Brain microvascular endothelial cell (primary cell): Measurements from ENCODE around the gene MBD2.

ENCODE experiments used
- DNase-seq: peaks from one replicate; pipeline ENCODE4 v3.0.0-alpha.2; 2020
- H3K27ac ChIP-seq: fragments of 250-450 bp; sonication (Bioruptor Pico); 2 replicates; pipeline ENCODE4 v1.5.1; 2020; ENCODE audit warnings: mild to moderate bottlenecking, moderate library complexity
- H3K27me3 ChIP-seq: fragments of 250-450 bp; sonication (Bioruptor Pico); replicated peaks from 2 replicates; pipeline ENCODE4 v1.5.1; 2020; ENCODE audit warnings: mild to moderate bottlenecking
- H3K36me3 ChIP-seq: fragments of 250-450 bp; sonication (Bioruptor Pico); replicated peaks from 2 replicates; pipeline ENCODE4 v1.5.1; 2020; ENCODE audit warnings: mild to moderate bottlenecking
- H3K4me3 ChIP-seq: 2 replicates; pipeline ENCODE4 v1.5.1; 2011; ENCODE audit warnings: low read depth, mild to moderate bottlenecking, control low read depth, low read length, moderate library complexity
- in situ Hi-C: cut with HindIII; loops from 2 replicates; pipeline ENCODE4 v1.10.0; 2017; ENCODE audit warnings: low sequenced_read_pairs, low pct_ligation_motif_present
- TF ChIP-seq, protein P1 (sequence below): IDR thresholded peaks from 2 replicates; pipeline ENCODE4 v1.5.1; 2011; ENCODE audit warnings: low read depth, mild to moderate bottlenecking, moderate library complexity, low read length, control low read depth, inconsistent platforms; ENCODE audit errors: missing control alignments

Gene MBD2

DNA sequence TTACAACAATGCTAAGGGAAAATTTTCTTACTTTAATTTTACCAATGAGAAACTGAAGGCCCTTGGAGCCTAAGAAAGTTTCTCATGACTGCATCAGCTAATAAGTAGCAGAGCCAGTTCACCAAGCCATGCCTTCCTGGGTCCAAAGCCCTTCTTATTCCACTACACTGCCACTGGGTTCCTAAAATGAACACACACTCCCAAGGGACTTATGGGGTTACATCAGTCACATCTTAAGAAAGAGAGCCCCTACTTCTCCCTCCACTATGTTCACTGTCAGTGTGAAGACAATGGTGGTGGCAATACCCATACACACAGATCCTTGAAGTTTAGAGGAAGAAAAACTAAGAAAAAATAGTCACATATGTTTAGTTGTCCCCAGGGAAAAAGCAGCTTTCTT lies 20.6 kb downstream of the MBD2 start:
- TF ChIP-seq, protein P1, sequence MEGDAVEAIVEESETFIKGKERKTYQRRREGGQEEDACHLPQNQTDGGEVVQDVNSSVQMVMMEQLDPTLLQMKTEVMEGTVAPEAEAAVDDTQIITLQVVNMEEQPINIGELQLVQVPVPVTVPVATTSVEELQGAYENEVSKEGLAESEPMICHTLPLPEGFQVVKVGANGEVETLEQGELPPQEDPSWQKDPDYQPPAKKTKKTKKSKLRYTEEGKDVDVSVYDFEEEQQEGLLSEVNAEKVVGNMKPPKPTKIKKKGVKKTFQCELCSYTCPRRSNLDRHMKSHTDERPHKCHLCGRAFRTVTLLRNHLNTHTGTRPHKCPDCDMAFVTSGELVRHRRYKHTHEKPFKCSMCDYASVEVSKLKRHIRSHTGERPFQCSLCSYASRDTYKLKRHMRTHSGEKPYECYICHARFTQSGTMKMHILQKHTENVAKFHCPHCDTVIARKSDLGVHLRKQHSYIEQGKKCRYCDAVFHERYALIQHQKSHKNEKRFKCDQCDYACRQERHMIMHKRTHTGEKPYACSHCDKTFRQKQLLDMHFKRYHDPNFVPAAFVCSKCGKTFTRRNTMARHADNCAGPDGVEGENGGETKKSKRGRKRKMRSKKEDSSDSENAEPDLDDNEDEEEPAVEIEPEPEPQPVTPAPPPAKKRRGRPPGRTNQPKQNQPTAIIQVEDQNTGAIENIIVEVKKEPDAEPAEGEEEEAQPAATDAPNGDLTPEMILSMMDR: no peak
- Histone ChIP-seq H3K36me3 (peaks cover 5% of the 10 kb centered on the region), H3K27me3 (no peaks in the 10 kb centered on the region), H3K4me3 (no peak overlapping the region), H3K27ac (no peak overlapping the region)
- DNase-seq: no peak
- in situ Hi-C loops: no loop called here

DNA sequence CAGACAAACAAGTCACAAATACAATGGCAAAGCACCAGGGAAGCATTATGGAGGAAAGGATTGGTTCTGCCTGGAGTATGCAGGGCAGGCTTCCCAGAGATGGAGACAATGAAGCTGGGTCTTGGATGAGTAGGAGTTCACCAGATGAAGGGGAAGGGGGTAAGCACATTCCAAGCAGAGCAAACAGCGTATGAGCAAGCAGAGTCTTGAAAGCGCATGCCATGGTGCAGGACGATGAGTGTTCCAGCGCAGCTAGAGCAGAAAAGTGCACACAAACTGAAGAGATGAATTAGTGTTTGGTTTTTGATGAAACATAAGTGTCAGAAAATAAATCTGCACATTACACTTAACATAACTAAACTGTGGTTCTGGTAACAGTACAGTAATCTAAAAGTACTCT lies 21.6 kb downstream of the MBD2 start:
- DNase-seq: no peak

DNA sequence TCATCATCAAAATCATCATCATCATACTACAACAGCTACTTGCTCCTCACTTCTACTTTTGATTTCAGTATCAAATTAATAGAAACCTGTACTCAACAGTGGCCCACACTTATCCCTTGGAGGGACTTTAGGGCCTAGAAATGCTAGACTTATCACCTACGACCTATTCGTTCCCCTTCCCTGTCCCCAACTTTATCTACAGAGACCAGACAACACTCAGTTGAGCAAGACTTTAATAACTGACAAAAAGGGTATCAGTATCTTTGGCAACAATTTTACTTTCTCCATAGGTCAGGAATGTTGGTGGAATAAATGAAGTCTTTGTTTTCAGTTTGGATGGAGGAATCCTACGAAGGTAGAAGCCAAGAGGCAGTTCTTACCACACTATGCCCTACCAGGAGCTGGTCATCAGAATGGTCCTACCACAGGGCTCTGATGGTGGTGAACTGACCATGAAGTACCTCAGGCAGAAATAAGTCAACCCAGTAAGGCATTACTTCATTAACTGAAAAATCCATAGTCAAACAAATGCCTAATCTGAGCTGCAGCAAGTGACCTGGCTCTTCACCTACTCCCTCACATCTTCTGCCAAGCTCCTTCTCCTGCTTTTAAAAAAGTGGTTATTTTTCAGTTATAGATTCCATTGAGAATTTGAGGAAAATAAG lies 26.6 kb downstream of the MBD2 start:
- in situ Hi-C loops: no loop called here
- Histone ChIP-seq H3K4me3 (no peak overlapping the region), H3K36me3 (peaks cover 4% of the 10 kb centered on the region), H3K27ac (no peak overlapping the region), H3K27me3 (no peaks in the 10 kb centered on the region)
- TF ChIP-seq, protein P1: no peak
- no peak for DNase-seq

More for the DNA sequence above, 21.6 kb downstream of the MBD2 start:
- in situ Hi-C loops: no loop called here
- TF ChIP-seq, protein P1: no peak
- Histone ChIP-seq H3K36me3 (peaks cover 5% of the 10 kb centered on the region), H3K27me3 (no peaks in the 10 kb centered on the region), H3K27ac (no peak overlapping the region), H3K4me3 (no peak overlapping the region)

DNA sequence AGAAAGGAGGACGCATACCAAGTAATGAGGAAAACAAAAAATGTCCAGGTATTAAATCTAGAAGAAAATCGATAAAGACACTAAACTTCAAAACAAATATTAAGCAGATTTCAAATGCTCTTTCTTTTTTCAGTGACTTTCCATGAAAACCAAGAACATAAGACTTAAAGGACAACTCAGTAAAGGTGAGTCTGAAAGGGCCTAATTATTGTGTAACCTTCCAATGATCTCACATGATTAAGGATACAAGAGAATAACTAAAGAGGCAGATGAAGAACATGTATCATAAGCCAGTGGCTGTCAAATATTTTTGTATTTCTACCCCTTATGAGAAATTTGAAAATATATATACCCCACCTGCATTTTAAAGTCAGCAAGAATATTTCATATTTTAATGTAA lies 30.7 kb downstream of the MBD2 start:
- Histone ChIP-seq H3K4me3 (no peak overlapping the region), H3K27me3 (no peaks in the 10 kb centered on the region), H3K36me3 (no peaks in the 10 kb centered on the region), H3K27ac (no peak overlapping the region)
- DNase-seq: no peak
- TF ChIP-seq, protein P1: no peak
- in situ Hi-C loops: no loop called here

DNA sequence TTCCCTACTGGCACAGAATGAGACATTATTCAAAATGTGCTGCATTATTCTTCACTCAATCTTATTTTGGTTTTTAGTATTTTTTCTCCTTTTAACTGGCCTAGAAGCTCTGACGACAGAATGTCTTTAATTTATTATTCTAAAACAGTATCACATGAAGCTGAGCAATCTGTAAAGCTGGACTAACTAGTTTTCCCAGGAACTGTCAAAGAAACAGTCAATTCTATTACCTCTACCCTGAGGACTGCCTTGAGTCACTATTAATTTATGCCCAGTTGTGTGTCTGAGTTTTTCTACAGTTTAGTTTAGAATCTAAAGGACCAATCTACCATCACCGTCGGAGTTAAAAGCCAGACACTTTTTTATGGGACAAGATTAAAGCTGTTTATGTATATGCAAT lies 31.6 kb downstream of the MBD2 start:
- TF ChIP-seq, protein P1: no peak
- in situ Hi-C loops: no loop called here
- Histone ChIP-seq H3K27ac (no peak overlapping the region), H3K36me3 (no peaks in the 10 kb centered on the region), H3K4me3 (no peak overlapping the region), H3K27me3 (no peaks in the 10 kb centered on the region)
- DNase-seq: no peak

DNA sequence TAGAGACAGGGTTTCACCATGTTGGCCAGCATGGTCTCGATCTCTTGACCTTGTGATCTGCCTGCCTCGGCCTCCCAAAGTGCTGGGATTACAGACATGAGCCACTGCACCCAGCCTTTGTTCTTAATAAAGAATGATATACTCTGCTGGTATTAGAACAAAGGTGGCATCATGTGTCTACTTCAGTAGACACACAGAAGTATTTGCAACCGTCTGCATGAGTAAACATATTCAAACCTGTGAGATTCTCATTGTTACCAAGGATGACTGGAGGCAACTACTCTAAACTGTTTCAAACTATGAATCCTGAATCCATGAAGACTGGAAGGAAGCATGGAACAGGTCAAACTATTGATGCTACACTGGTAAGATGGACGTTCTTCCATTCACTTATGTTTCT lies 32.1 kb downstream of the MBD2 start:
- TF ChIP-seq, protein P1: no peak
- in situ Hi-C loops: no loop called here
- no peak for DNase-seq

More for the DNA sequence above, 32.1 kb downstream of the MBD2 start:
- Histone ChIP-seq H3K27ac (no peak overlapping the region), H3K4me3 (no peak overlapping the region), H3K27me3 (no peaks in the 10 kb centered on the region), H3K36me3 (peaks cover 4% of the 10 kb centered on the region)
